SK-N-SH (cell line): ENCODE results near the gene DMRT3. TPM values are rescaled to one million over a fixed set of nuclear protein-coding genes. Genes with fewer than 3 reads are reported as not detected.

Experiments used
- CTCF ChIA-PET: fragments of 300-600, 350-600 bp; formaldehyde crosslinking; extraction: SDS; loops from one replicate; lab custom pipeline; 2021; lab: Yijun Ruan, JAX
- POLR2A ChIA-PET: fragments of 350-600 bp; sonication (Branson Sonifier 250); formaldehyde crosslinking; extraction: SDS; loops from one replicate; lab custom pipeline; 2020; ENCODE audit warnings: antibody characterized with exemption, inconsistent platforms; lab: Yijun Ruan, JAX
- DNase-seq: peaks from one replicate; pipeline ENCODE4 v3.0.0; 2012
- H2AFZ ChIP-seq: fragments of 200-600 bp; sonication (generic); 2 replicates; pipeline ENCODE4 v1.8.1; 2016; ENCODE audit warnings: antibody characterized with exemption, mild to moderate bottlenecking, low read depth
- H3F3A ChIP-seq: fragments of 200-600 bp; sonication (generic); replicated peaks from 2 replicates; pipeline ENCODE3; 2016; ENCODE audit warnings: antibody characterized with exemption, mild to moderate bottlenecking; ENCODE audit not compliant: insufficient read depth
- H3K27ac ChIP-seq, 2 experiments: fragments of 200-500 bp in 1 of 2; fragments of 200-600 bp in 1 of 2; sonication (Bioruptor generic) in 1 of 2; sonication (generic), shearing (Covaris generic) in 1 of 2; 2 replicates each; pipeline versions ENCODE4 v1.5.1 to v1.6.1; 2014 to 2016; ENCODE audit warnings: low read depth in 2 of 2, inconsistent platforms in 1 of 2, low read length in 1 of 2, mild to moderate bottlenecking in 1 of 2, mixed read lengths in 1 of 2
- H3K27me3 ChIP-seq: fragments of 200-600 bp; sonication (generic), shearing (Covaris generic); 2 replicates; pipeline ENCODE4 v1.6.1; 2016; ENCODE audit warnings: mixed run types; ENCODE audit not compliant: insufficient read depth
- H3K36me3 ChIP-seq, 2 experiments: fragments of 200-500 bp in 1 of 2; fragments of 200-600 bp in 1 of 2; sonication (Bioruptor generic) in 1 of 2; sonication (generic) in 1 of 2; replicated peaks in 1 of 2; 2 replicates each; pipeline versions ENCODE3 to v1.5.1; 2014 to 2016; ENCODE audit warnings: low read length in 1 of 2, mild to moderate bottlenecking in 1 of 2; ENCODE audit not compliant: insufficient read depth in 2 of 2, control insufficient read depth in 1 of 2
- H3K4me1 ChIP-seq, 2 experiments: fragments of 200-500 bp in 1 of 2; fragments of 200-600 bp in 1 of 2; sonication (Bioruptor generic) in 1 of 2; sonication (generic), shearing (Covaris generic) in 1 of 2; 2 replicates each; pipeline versions ENCODE4 v1.5.1 to v1.6.1; 2014 to 2016; ENCODE audit warnings: low read depth in 1 of 2, low read length in 1 of 2, mixed run types in 1 of 2; ENCODE audit not compliant: insufficient read depth in 2 of 2, control insufficient read depth in 1 of 2
- H3K4me2 ChIP-seq: fragments of 200-600 bp; sonication (generic), shearing (Covaris generic); 2 replicates; pipeline ENCODE4 v1.6.1; 2017; ENCODE audit warnings: mixed run types
- H3K4me3 ChIP-seq, 2 experiments: fragments of 200-500 bp in 1 of 2; fragments of 200-600 bp in 1 of 2; sonication (Bioruptor generic) in 1 of 2; sonication (generic), shearing (Covaris generic) in 1 of 2; 2 replicates each; pipeline versions ENCODE4 v1.5.1 to v1.8.1; 2014 to 2016; ENCODE audit warnings: low read depth in 2 of 2, inconsistent platforms in 1 of 2, low read length in 1 of 2, mild to moderate bottlenecking in 1 of 2, mixed read lengths in 1 of 2, moderate library complexity in 1 of 2
- H3K79me2 ChIP-seq: fragments of 200-600 bp; sonication (generic); 2 replicates; pipeline ENCODE4 v1.8.1; 2017; ENCODE audit warnings: mild to moderate bottlenecking; ENCODE audit not compliant: insufficient read depth
- H3K9ac ChIP-seq: fragments of 200-600 bp; sonication (generic); 2 replicates; pipeline ENCODE4 v1.6.1; 2017; ENCODE audit warnings: mixed run types
- H3K9me2 ChIP-seq: fragments of 200-600 bp; sonication (generic); 2 replicates; pipeline ENCODE4 v1.6.1; 2017; ENCODE audit warnings: mixed run types
- H3K9me3 ChIP-seq: fragments of 200-600 bp; sonication (generic); 2 replicates; pipeline ENCODE4 v1.6.1; 2017; ENCODE audit warnings: mixed run types, mild to moderate bottlenecking, moderate library complexity
- H4K20me1 ChIP-seq: fragments of 200-600 bp; sonication (generic); 2 replicates; pipeline ENCODE4 v1.6.1; 2017; ENCODE audit warnings: mild to moderate bottlenecking, mixed run types; ENCODE audit not compliant: insufficient read depth
- CHD2 ChIP-seq: fragments of 150-350 bp; IDR thresholded peaks from 2 replicates; pipeline ENCODE4 v1.6.1; 2018; ENCODE audit warnings: low read length; ENCODE audit not compliant: partially characterized antibody
- CTCF ChIP-seq: fragments of 200-600 bp; sonication (generic); IDR thresholded peaks from 2 replicates; pipeline ENCODE4 v1.6.1; 2017; ENCODE audit warnings: antibody characterized with exemption, mild to moderate bottlenecking, moderate library complexity
- ELF1 ChIP-seq: IDR thresholded peaks from 2 replicates; pipeline ENCODE4 v1.4.0; 2012
- FOSL2 ChIP-seq: IDR thresholded peaks from 2 replicates; pipeline ENCODE4 v1.4.0; 2012; ENCODE audit warnings: low read depth, mild to moderate bottlenecking, moderate library complexity, borderline replicate concordance
- FOXJ3 ChIP-seq: sonication (generic); formaldehyde crosslinking; IDR thresholded peaks from 2 replicates; pipeline ENCODE4 v1.5.1; 2020; ENCODE audit warnings: mild to moderate bottlenecking, missing genetic modification reagents
- FOXM1 ChIP-seq: IDR thresholded peaks from 2 replicates; pipeline ENCODE4 v1.4.0; 2012; ENCODE audit warnings: low read depth, mild to moderate bottlenecking
- JUND ChIP-seq: IDR thresholded peaks from 2 replicates; pipeline ENCODE4 v1.4.0; 2012
- MEF2A ChIP-seq: IDR thresholded peaks from 2 replicates; pipeline ENCODE4 v1.4.0; 2012; ENCODE audit warnings: low read depth, borderline replicate concordance
- MXI1 ChIP-seq: IDR thresholded peaks from 2 replicates; pipeline ENCODE4 v1.6.1; 2012; ENCODE audit warnings: mild to moderate bottlenecking, low read depth, low read length, improper control_type of control experiment
- NFIC ChIP-seq: IDR thresholded peaks from 2 replicates; pipeline ENCODE4 v1.4.0; 2012; ENCODE audit warnings: borderline replicate concordance
- RAD21 ChIP-seq: IDR thresholded peaks from 2 replicates; pipeline ENCODE4 v1.6.1; 2012; ENCODE audit warnings: mild to moderate bottlenecking, low read length
- RCOR1 ChIP-seq: fragments of 150-350 bp; IDR thresholded peaks from 2 replicates; pipeline ENCODE4 v1.6.1; 2017; ENCODE audit warnings: antibody characterized with exemption, low read length
- RFX5 ChIP-seq: IDR thresholded peaks from 2 replicates; pipeline ENCODE4 v1.6.1; 2012; ENCODE audit warnings: mild to moderate bottlenecking, improper control_type of control experiment, low read length
- RXRA ChIP-seq: IDR thresholded peaks from 2 replicates; pipeline ENCODE4 v1.4.0; 2012; ENCODE audit warnings: low read depth, mild to moderate bottlenecking, borderline replicate concordance
- SIN3A ChIP-seq: IDR thresholded peaks from 2 replicates; pipeline ENCODE4 v1.6.1; 2012; ENCODE audit warnings: low read depth, mild to moderate bottlenecking, low read length, moderate library complexity, borderline replicate concordance
- TEAD4 ChIP-seq: IDR thresholded peaks from 2 replicates; pipeline ENCODE4 v1.4.0; 2012; ENCODE audit warnings: mild to moderate bottlenecking, borderline replicate concordance; ENCODE audit not compliant: insufficient read depth
- USF1 ChIP-seq: IDR thresholded peaks from 2 replicates; pipeline ENCODE4 v1.4.0; 2012; ENCODE audit warnings: low read depth, borderline replicate concordance
- WGBS: methylation state at CpG from one replicate; pipeline ENCODE4 v1.1.6; 2017; ENCODE audit warnings: low lambda C conversion rate; 5-methylcytosine and 5-hydroxymethylcytosine counted together
- polyA plus RNA-seq, 3 experiments: library from polyadenylated mRNA; depleted of rRNA; stranded (reverse); fragments of >200 nt; gene quantifications; 2 replicates each; pipeline ENCODE4 v1.2.3, GENCODE V29; 2012
- TF ChIP-seq, protein P1 (sequence below): IDR thresholded peaks from 2 replicates; pipeline ENCODE4 v1.4.0; 2012; ENCODE audit warnings: low read depth, borderline replicate concordance

DMRT3 gene
- polyA plus RNA-seq, 1 of the 3 experiments (the other 2 are of a cell fraction), result not detected

DNA sequence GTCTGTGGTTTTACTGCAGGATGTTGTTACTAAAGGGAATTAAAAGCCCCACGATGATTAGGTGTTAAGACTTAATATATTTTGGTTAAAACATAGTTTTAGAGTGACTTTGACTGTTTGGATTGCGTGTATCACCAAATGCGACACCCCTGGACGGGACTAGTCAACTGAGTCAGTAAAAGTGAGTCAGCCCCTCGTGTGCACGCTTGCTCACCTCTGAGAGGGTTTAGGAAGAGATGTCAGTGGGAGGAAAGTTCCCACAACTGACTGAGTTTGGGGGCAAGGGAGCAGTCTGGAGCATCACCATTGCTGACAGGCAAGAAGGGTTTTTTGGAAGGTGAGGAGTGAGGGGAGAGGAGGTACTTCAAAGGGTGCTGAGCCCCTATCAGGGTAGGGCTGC lies 14.4 kb upstream of the DMRT3 start:
- no peak overlapping the region for H3K27ac ChIP-seq
- no peak overlapping the region for H3K4me2 ChIP-seq
- 1% methylated on average over 6 of the region's 6 CpGs for WGBS
- no peaks in the 10 kb centered on the region for H3F3A ChIP-seq
- no peak overlapping the region for H2AFZ ChIP-seq
- H3K79me2 ChIP-seq, result no peaks in the 10 kb centered on the region
- TF ChIP-seq RCOR1, result no peak
- TF ChIP-seq CTCF, result no peak
- TF ChIP-seq JUND, result no peak
- TF ChIP-seq MEF2A, result no peak
- TF ChIP-seq, protein P1, sequence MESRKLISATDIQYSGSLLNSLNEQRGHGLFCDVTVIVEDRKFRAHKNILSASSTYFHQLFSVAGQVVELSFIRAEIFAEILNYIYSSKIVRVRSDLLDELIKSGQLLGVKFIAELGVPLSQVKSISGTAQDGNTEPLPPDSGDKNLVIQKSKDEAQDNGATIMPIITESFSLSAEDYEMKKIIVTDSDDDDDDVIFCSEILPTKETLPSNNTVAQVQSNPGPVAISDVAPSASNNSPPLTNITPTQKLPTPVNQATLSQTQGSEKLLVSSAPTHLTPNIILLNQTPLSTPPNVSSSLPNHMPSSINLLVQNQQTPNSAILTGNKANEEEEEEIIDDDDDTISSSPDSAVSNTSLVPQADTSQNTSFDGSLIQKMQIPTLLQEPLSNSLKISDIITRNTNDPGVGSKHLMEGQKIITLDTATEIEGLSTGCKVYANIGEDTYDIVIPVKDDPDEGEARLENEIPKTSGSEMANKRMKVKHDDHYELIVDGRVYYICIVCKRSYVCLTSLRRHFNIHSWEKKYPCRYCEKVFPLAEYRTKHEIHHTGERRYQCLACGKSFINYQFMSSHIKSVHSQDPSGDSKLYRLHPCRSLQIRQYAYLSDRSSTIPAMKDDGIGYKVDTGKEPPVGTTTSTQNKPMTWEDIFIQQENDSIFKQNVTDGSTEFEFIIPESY, result no peak
- TF ChIP-seq FOXM1, result no peak
- no peak for TF ChIP-seq FOXJ3 (CRISPR knock-in tag)
- no peak for TF ChIP-seq FOSL2
- TF ChIP-seq ELF1, result no peak
- no peak for TF ChIP-seq RFX5
- no peak for TF ChIP-seq TEAD4
- TF ChIP-seq RXRA, result no peak
- no peak for TF ChIP-seq MXI1
- no peak for TF ChIP-seq SIN3A
- TF ChIP-seq CHD2, result no peak
- TF ChIP-seq RAD21, result no peak
- TF ChIP-seq USF1, result no peak
- no peak for TF ChIP-seq NFIC
- TF ChIP-seq, all 33 proteins: peak for 0
- peaks cover 35% of the 10 kb centered on the region; the same call in 1 of the 2 replicates for H3K27me3 ChIP-seq
- no peak overlapping the region for H3K4me3 ChIP-seq
- H3K9me3 ChIP-seq, result no peaks in the 10 kb centered on the region
- DNase-seq, result no peak
- H3K9ac ChIP-seq, result no peak overlapping the region
- no peaks in the 10 kb centered on the region for H3K9me2 ChIP-seq
- no peaks in the 10 kb centered on the region for H3K36me3 ChIP-seq
- no peaks in the 10 kb centered on the region for H4K20me1 ChIP-seq
- ChIA-PET CTCF (interaction anchor here (0.6 kb wide), 1 partner anchor 156 kb away, joined by 3 read pairs; no protein-coding TSS in a partner anchor), POLR2A (no interaction called here)
- H3K4me1 ChIP-seq, result no peaks in the 10 kb centered on the region
